ENCODE results near the gene LUC7L2.
"Not testable (repeated sequence)": the region's sequence is repeated elsewhere in the genome, so short reads cannot be mapped to it uniquely, and the experiment has no call there.

Gene LUC7L2

DNA sequence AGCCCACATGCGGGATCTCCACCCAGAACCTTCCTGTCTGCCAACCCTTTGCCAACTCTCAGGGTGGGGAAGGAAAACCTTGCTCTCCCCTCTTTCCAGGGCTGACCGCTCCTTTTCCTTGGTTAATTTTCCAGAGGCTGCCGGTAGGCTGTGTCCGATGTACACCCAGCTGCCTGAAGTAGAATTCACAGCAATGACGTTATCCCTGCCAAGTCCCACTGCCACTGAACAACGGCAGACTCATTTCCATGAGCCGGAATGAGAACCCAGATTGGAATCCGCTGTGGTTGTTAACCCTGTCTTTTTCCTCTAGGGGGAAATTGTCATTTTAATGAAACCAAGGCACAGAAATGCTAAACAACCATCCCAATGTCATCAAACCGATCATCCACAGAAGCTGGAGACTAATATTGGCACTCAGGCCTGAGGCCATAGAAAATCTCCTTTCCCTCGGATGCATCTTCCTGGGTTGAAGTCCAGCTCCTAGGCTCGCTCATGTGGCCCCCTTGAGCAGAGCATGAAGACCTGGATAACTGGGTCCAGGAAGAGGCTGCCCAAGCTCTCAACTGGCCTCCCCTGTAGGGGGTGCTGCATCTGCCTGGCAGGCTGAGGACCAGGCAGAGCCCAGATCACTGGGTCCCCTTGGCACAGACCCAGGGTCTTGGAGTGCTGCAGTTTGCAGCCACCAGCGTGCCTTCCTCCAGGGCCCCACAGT, 93.4 kb downstream of the LUC7L2 start:
- DNase-seq, result no peak

DNA sequence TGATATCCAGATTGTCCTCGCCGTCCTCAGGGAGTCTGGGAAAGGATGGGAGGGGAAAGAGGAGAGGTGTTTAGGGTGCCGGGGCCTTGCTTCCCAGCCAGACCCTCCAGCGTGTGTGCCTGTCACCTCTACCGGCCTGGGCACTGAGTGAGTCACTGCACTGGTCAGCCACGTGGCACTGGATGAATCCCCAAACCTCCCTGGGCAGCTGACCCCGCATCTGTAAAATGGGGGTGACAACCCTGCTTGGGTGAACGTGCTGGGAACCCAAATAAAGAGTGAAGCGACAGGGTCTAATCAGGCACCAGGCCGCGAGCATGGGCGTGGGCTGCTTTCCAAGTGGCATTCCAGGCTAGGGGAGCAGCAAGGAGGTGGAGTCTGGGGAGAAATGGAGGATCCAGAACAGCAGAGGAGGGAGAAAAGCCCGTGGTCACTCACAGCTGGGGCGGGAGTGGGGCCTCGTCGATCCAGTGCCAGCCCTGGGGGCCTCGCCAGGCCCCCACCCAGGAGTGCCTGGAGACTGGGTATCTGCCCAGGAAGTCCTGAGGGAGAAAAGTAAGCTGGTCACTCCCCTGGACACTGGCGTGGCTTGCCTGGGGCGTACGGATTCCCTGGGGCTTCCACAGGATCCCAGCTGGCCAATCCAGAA, 94.1 kb downstream of the LUC7L2 start:
- DNase-seq, result no peak

DNA sequence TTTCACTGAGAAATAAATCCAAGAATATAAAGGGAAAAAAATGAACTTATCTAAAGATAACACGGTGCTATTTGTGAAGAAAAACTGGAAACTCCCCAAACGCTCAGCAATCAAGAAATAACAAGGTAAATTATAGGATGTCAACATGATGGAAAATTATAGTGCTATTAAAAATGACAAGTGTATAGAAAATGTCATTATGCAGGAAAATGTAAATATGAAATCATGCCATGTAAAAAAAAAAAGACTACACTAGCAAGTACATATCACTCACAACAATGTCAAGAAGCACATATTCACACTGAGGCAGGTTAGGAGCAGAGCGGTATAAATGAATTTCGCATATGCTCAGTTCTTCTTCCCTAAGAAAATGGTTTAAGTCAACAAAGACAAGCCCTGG, 96.1 kb downstream of the LUC7L2 start:
- peak; percentile 11 for DNase-seq

DNA sequence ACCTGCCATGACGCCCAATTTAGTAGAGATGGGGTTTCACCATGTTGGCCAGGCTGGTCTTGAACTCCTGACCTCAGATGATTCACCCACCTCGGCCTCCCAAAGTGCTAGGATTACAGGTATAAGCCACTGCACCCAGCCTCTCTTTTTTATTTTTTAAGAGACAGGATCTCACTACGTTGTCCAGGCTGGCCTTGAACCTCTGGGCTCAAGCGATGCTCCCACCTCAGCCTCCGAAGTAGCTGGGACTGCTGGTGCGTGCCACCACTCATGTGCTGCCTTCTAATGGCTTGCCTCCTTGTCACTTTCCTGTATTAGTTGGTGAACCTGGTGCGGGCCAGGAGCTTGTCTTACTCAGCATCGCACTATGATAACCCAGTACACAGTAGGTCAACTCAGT, 96.8 kb downstream of the LUC7L2 start:
- no peak for DNase-seq

DNA sequence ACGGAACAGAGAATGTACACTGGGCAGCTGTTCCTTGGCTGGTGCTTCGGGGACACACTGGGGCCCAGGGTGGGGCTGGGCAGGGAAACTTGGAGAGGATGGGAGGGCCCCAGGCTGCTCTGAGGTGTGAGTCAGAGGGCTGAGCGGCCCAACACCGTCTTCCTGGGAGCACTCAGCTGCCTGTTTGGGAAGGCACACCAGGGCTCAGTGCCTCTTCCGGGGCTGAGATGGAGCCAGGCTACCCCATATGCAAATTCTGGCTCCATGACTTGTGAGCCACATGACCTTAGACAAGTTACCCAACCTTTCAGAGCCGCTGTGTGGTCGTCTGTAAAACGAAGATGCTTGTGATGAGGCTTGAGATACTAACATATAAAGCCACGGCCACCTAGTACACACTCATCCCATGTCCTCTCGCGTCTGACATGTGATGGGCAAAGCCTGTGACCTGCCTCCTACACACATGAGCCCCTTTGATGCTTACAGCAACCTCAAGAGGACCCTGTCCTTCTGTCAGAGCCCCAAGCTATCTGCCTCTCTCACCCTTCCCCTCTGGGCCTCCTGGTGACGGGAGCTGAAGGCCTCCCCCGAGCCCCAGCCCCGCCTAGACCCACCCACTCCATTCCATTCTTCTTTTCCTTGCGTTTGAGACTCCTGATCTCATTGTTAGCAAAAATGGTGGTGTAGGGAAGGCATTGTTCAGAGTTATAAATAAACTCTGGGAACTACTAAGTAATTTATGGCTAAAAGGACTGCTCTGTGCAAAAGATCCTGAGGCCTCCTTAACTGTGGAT, 97.7 kb downstream of the LUC7L2 start:
- DNase-seq, result no peak

DNA sequence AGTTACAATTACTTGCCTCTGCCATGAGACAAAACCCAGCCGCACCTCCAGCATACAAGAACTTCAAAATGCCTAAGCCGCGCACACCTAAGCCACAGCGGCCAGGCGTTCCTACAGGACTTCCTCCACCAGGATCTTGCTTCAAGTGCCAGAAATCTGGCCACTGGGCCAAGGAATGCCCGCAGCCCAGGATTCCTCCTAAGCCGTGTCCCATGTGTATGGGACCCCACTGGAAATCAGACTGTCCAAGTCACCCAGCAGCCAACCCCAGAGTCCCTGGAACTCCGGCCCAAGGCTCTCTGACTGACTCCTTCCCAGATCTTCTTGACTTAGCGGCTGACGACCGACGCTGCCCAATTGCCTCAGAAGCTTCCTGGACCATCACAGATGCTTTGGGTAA, 103.7 kb downstream of the LUC7L2 start:
- DNase-seq, result not testable (repeated sequence)

DNA sequence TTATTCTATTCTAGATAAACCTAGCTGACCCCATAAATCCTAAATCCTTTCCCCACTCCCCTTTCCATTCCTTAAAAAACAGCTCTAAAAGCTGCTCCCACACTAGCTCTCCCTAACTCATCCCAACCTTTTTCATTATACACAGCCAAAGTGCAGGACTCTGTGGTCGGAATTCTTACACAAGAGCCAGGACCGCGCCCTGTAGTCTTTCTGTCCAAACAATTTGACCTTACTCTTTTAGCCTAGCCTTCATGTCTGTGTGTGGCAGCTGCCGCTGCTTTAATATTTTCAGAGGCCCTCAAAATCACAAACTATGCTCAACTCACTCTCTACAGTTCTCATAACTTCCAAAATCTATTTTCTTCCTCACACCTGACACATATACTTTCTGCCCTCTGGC, 104.8 kb downstream of the LUC7L2 start:
- DNase-seq, result not testable (repeated sequence)

DNA sequence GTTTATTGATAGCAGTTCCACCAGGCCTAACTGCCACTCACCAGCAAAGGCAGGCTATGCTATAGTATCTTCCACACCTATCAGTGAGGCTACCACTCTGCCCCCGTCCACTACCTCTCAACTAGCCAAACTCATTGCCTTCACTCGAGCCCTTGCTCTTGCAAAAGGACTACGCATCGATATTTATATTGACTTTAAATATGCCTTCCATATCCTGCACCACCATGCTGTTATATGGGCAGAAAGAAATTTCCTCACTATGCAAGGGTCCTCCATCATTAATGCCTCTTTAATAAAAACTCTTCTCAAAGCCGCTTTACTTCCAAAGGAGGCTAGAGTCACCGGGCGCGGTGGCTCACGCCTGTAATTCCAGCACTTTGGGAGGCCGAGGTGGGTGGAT, 105.4 kb downstream of the LUC7L2 start:
- DNase-seq, result not testable (repeated sequence)

DNA sequence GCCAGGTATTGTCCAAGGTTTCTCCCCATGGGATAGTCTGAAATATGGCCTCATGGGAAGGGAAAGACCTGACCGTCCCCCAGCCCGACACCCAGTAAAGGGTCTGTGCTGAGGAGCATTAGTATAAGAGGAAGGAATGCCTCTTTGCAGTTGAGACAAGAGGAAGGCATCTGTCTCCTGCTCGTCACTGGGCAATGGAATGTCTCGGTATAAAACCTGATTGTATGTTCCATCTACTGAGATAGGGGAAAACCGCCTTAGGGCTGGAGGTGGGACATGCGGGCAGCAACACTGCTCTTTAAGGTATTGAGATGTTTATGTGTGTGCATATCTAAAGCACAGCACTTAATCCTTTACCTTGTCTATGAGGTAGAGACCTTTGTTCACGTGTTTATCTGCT, 108.0 kb downstream of the LUC7L2 start:
- DNase-seq, result not testable (repeated sequence)

DNA sequence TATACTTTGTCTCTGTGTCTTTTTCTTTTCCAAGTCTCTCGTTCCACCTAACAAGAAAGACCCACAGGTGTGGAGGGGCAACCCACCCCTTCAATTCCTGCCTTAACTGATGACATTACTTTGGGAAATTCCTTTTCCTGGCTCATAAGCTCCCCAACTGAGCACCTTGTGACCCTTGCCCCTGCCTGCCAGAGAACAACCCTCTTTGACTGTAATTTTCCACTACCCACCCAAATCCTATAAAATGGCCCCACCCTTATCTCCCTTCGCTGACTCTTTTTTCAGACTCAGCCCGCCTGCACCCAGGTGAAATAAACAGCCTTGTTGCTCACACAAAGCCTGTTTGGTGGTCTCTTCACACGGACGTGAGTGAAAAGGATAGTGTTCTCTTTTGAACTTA, 108.6 kb downstream of the LUC7L2 start:
- not testable (repeated sequence) for DNase-seq

DNA sequence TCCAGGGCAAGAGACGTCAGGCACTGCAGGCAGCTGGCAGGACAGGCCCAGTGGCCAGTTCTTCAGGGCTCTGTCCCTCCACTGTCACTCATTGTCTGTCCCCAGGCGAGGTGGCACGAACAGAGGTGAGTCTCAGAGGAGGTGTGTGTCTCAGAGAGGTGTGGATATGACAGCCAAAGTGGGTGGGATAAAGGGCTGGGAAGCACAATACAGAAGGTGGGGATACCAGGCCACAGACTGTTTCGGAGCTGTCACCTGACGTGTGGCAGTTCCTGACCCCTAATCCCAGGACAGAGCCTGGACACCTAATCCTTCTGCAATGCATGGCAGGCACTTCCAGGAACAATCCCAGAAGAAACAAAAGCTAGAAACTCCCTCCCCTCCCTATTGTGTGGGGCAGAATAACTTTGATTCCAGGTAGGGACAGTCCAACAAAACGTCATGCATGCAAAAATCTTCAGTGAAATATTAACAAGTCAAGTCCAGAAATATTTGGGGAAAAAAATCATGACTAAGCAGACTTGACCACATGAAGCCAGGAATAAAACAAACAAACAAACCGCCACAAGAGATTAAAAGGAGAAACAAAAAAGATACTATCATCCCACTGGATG, 112.2 kb downstream of the LUC7L2 start:
- no peak for DNase-seq
